GM18870 (cell line): ENCODE data around the gene C10orf62.

Experiments
- ATAC-seq: cut with Tn5 transposase; IDR thresholded peaks from one replicate; pipeline ENCODE4 v1.9.1; 2021; ENCODE audit warnings: moderate library complexity; ENCODE audit not compliant: unreplicated experiment

The C10orf62 gene

GRCh38 chr10:97584798-97585438 is 4.6 kb upstream of the C10orf62 start:
- no peak for ATAC-seq

GRCh38 chr10:97585439-97585811 is 4.1 kb upstream of the C10orf62 start:
- no peak for ATAC-seq

- no peak for ATAC-seq
Observed at GRCh38 chr10:97587183-97587582, 2.3 kb upstream of the C10orf62 start.

GRCh38 chr10:97590082-97590747 is 694 bp downstream of the C10orf62 start:
- no peak for ATAC-seq

- ATAC-seq: no peak
Observed at GRCh38 chr10:97590748-97591495, 1.4 kb downstream of the C10orf62 start.

GRCh38 chr10:97593421-97593820 is 3.9 kb downstream of the C10orf62 start:
- ATAC-seq: no peak

- ATAC-seq: no peak
Observed at GRCh38 chr10:97596101-97597082, 6.9 kb downstream of the C10orf62 start.

GRCh38 chr10:97597778-97598177 is 8.3 kb downstream of the C10orf62 start:
- ATAC-seq: no peak

- ATAC-seq: no peak
Observed at GRCh38 chr10:97598407-97599271, 9.1 kb downstream of the C10orf62 start.

- ATAC-seq: no peak
Observed at GRCh38 chr10:97599272-97599619, 9.7 kb downstream of the C10orf62 start.

GRCh38 chr10:97600616-97601015 is 11.1 kb downstream of the C10orf62 start:
- ATAC-seq: no peak

GRCh38 chr10:97601268-97602215 is 12.0 kb downstream of the C10orf62 start:
- ATAC-seq: no peak

- no peak for ATAC-seq
Observed at GRCh38 chr10:97607095-97607636, 17.6 kb downstream of the C10orf62 start.

- ATAC-seq: no peak
Observed at GRCh38 chr10:97608991-97609561, 19.6 kb downstream of the C10orf62 start.

GRCh38 chr10:97611473-97611872 is 22.0 kb downstream of the C10orf62 start:
- no peak for ATAC-seq

- no peak for ATAC-seq
Observed at GRCh38 chr10:97612386-97612785, 22.9 kb downstream of the C10orf62 start.

GRCh38 chr10:97618285-97618684 is 28.8 kb downstream of the C10orf62 start:
- ATAC-seq: no peak

- no peak for ATAC-seq
Observed at GRCh38 chr10:97618733-97619132, 29.2 kb downstream of the C10orf62 start.
